Natural killer cell (primary cell): ENCODE measurements around the gene TBC1D9B. TPM values are rescaled to one million over a fixed set of nuclear protein-coding genes. Genes with fewer than 3 reads are reported as not detected.

ENCODE experiments used
- ATAC-seq, 3 donors: fragments of 150-1000 bp in 2 of 3; fragments of 200-7000 bp in 1 of 3; cut with Tn5 transposase; 1 replicate in 1 of 3; 2 replicates in 2 of 3; pipeline ENCODE4 v1.10.0; 2021; ENCODE audit warnings: mild to moderate bottlenecking in 2 of 3, moderate library complexity in 2 of 3
- DNase-seq, 2 donors: peaks; one replicate each; pipeline versions ENCODE4 v3.0.0 to v3.0.0-alpha.2; 2013 to 2021; ENCODE audit warnings: mixed read lengths in 1 of 2
- H3K27ac ChIP-seq: one replicate; pipeline ENCODE4 v1.5.1; 2013; ENCODE audit warnings: mild to moderate bottlenecking, low read length
- H3K27me3 ChIP-seq: one replicate; pipeline ENCODE4 v1.6.1; 2013; ENCODE audit warnings: low read length; ENCODE audit not compliant: control insufficient read depth, insufficient read depth
- H3K36me3 ChIP-seq: one replicate; pipeline ENCODE4 v1.6.1; 2013; ENCODE audit warnings: low read length; ENCODE audit not compliant: control insufficient read depth, insufficient read depth
- H3K4me1 ChIP-seq: one replicate; pipeline ENCODE4 v1.6.1; 2013; ENCODE audit warnings: low read length; ENCODE audit not compliant: control insufficient read depth, insufficient read depth
- H3K4me3 ChIP-seq: one replicate; pipeline ENCODE4 v1.5.1; 2013; ENCODE audit warnings: low read length
- H3K9me3 ChIP-seq: one replicate; pipeline ENCODE4 v1.6.1; 2013; ENCODE audit warnings: low read length; ENCODE audit not compliant: control insufficient read depth, insufficient read depth
- H3K27ac Mint-ChIP-seq, 2 donors: one replicate each; pipeline ENCODE4 v1.8.0; 2022; ENCODE audit warnings: mild to moderate bottlenecking in 2 of 2, mixed read lengths in 2 of 2, moderate library complexity in 1 of 2
- H3K27me3 Mint-ChIP-seq, 2 donors: one replicate each; pipeline ENCODE4 v1.8.0; 2022; ENCODE audit warnings: low read depth in 2 of 2, mixed read lengths in 2 of 2
- H3K36me3 Mint-ChIP-seq: one replicate; pipeline ENCODE4 v1.8.0; 2022; ENCODE audit warnings: mixed read lengths
- H3K4me1 Mint-ChIP-seq, 2 donors: one replicate each; pipeline ENCODE4 v1.8.0; 2022; ENCODE audit warnings: mixed read lengths in 2 of 2
- H3K4me3 Mint-ChIP-seq: one replicate; pipeline ENCODE4 v1.8.0; 2022; ENCODE audit warnings: mild to moderate bottlenecking, moderate library complexity, mixed read lengths
- H3K9me3 Mint-ChIP-seq, 2 donors: one replicate each; pipeline ENCODE4 v1.8.0; 2022; ENCODE audit warnings: mixed read lengths in 2 of 2
- WGBS: methylation state at CpG from one replicate; pipeline ENCODE4 v1.1.7; 2013; ENCODE audit warnings: missing lambda C conversion rate; ENCODE audit not compliant: insufficient coverage; 5-methylcytosine and 5-hydroxymethylcytosine counted together
- intact Hi-C: fragments of 100-400 bp; cut with micrococcal nuclease; formaldehyde crosslinking; loops from one replicate; pipeline ENCODE4 v1.14.2; 2022
- total RNA-seq, 4 donors: library from RNA; stranded (reverse); fragments of 120-200 nt in 1 of 4; gene quantifications; one replicate each; pipeline versions ENCODE4 v1.2.3 to v1.2.4, GENCODE V29; 2013 to 2022
- TF ChIP-seq, protein P1 (sequence below): fragments of 200-600 bp; IDR thresholded peaks from one replicate; pipeline ENCODE4 v1.8.0; 2022; ENCODE audit warnings: antibody characterized with exemption

The TBC1D9B gene
- total RNA-seq, 3 donors from 2014 or later (not counting 1 experiment from before 2014, with no cell fraction given) = 102 to 115 (median 113) TPM

DNA sequence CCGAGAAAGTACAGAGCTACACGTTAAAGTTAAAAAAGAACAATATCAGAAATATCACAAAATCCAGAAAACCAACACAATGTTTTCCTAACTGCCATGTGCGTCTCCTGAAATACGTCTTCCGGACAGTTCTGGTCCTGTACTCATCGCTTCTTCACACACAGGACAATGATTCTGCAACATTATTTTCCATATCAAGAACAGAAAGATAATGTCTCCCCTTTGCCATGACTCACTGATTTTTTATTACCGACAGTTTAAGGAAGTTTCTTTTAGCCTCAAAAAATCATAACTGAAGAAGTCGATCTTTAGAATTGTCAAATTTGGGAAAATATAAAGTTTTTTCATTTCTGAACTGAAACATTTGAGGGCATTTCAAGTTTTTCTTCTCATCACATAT lies 2.5 kb downstream of the TBC1D9B start:
- peak overlapping the region in 1 of 2 donors; percentile 68 for H3K27ac Mint-ChIP-seq
- 81% methylated on average over 8 of the region's 8 CpGs for WGBS
- H3K4me3 Mint-ChIP-seq = no peak overlapping the region

DNA sequence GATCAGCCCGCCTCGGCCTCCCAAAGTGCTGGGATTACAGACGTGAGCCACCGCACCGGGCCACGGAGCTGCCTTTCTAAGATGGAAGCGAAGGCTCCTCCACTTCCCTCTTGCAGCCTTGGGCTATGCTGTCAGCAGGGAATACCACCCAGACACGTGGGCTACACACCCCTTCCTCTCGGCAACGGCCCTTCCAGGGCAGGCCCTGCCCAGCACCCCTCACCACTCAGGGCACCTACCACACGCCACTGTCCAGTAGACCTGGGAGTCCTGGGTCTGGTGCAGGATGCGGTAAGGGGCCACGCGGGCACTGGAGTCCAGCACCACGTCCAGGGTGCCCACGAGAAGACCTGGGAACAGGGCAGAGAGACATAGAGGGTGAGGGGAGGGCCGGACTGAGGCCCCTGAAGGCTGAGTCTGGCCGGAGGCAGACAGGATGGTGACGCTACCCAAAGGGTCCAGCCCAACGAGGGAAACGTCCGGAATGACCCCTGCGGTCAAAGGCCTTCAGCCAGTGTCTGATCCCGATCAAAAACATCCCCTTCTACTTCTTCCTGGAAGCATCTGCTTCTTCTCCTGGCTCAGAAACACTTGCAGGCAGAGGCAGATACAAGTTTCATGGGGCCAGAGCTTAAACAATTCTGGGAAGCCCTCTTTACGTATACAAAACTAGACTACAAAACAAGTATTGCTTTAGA lies 3.1 kb downstream of the TBC1D9B start:
- no peak for DNase-seq
- H3K4me1 Mint-ChIP-seq = peaks cover 10 to 27% of the 10 kb centered on the region in 2 donors
- no peak overlapping the region for H3K27ac Mint-ChIP-seq
- no peak overlapping the region for H3K27ac ChIP-seq
- H3K4me1 ChIP-seq = peaks cover 23% of the 10 kb centered on the region
- no peaks in the 10 kb centered on the region for H3K9me3 Mint-ChIP-seq
- H3K4me3 Mint-ChIP-seq = no peak overlapping the region
- intact Hi-C loops = no loop called here
- H3K4me3 ChIP-seq = no peak overlapping the region
- peaks cover 16% of the 10 kb centered on the region for H3K36me3 ChIP-seq
- 96% methylated on average over 25 of the region's 25 CpGs for WGBS
- no peaks in the 10 kb centered on the region for H3K27me3 ChIP-seq
- H3K9me3 ChIP-seq = no peaks in the 10 kb centered on the region
- H3K27me3 Mint-ChIP-seq = no peaks in the 10 kb centered on the region
- ATAC-seq = no peak
- no peaks in the 10 kb centered on the region for H3K36me3 Mint-ChIP-seq
- TF ChIP-seq, protein P1, sequence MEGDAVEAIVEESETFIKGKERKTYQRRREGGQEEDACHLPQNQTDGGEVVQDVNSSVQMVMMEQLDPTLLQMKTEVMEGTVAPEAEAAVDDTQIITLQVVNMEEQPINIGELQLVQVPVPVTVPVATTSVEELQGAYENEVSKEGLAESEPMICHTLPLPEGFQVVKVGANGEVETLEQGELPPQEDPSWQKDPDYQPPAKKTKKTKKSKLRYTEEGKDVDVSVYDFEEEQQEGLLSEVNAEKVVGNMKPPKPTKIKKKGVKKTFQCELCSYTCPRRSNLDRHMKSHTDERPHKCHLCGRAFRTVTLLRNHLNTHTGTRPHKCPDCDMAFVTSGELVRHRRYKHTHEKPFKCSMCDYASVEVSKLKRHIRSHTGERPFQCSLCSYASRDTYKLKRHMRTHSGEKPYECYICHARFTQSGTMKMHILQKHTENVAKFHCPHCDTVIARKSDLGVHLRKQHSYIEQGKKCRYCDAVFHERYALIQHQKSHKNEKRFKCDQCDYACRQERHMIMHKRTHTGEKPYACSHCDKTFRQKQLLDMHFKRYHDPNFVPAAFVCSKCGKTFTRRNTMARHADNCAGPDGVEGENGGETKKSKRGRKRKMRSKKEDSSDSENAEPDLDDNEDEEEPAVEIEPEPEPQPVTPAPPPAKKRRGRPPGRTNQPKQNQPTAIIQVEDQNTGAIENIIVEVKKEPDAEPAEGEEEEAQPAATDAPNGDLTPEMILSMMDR = no peak

More for the DNA sequence above, 2.5 kb downstream of the TBC1D9B start:
- intact Hi-C loops = no loop called here
- peaks cover 10 to 27% of the 10 kb centered on the region in 2 donors for H3K4me1 Mint-ChIP-seq
- H3K27ac ChIP-seq = no peak overlapping the region
- TF ChIP-seq, protein P1 = no peak
- DNase-seq (no peak), ATAC-seq (no peak)
- H3K36me3 Mint-ChIP-seq = no peaks in the 10 kb centered on the region
- H3K9me3 Mint-ChIP-seq = no peaks in the 10 kb centered on the region
- H3K9me3 ChIP-seq = no peaks in the 10 kb centered on the region
- peaks cover 16% of the 10 kb centered on the region for H3K36me3 ChIP-seq
- no peaks in the 10 kb centered on the region for H3K27me3 Mint-ChIP-seq
- peaks cover 23% of the 10 kb centered on the region for H3K4me1 ChIP-seq
- no peak overlapping the region for H3K4me3 ChIP-seq
- H3K27me3 ChIP-seq = no peaks in the 10 kb centered on the region

DNA sequence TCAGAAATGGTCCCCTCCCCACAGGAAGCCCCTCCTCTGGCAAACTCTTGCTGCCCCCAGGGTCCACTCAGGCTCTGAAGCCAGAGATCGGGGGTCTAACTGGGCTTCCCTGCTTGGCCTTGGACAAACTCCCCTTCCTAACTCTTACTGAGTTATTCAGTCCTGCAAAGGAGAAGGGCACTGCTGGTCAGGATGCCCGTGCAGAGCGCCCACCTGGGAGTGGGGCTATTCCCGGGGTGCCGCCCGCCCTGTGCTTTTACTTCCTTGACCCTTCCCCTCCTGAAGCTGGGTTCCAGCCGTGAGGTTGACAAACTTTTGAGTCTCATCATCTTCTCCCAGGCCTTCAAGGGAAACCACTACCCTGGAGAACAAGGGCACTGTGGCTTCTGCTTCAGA lies 4.9 kb downstream of the TBC1D9B start:
- no peak overlapping the region for H3K4me3 ChIP-seq
- H3K27me3 Mint-ChIP-seq = no peaks in the 10 kb centered on the region
- 99% methylated on average over 7 of the region's 7 CpGs for WGBS
- no peak overlapping the region for H3K4me3 Mint-ChIP-seq
- H3K36me3 Mint-ChIP-seq = no peaks in the 10 kb centered on the region
- no peaks in the 10 kb centered on the region for H3K9me3 Mint-ChIP-seq
- peaks cover 13% of the 10 kb centered on the region for H3K4me1 ChIP-seq
- no peak overlapping the region for H3K27ac ChIP-seq
- DNase-seq (no peak), ATAC-seq (no peak)
- peak overlapping the region in 1 of 2 donors; percentile 33 for H3K27ac Mint-ChIP-seq
- no peaks in the 10 kb centered on the region for H3K9me3 ChIP-seq
- H3K27me3 ChIP-seq = no peaks in the 10 kb centered on the region
- peaks cover 10 to 21% of the 10 kb centered on the region in 2 donors for H3K4me1 Mint-ChIP-seq
- peaks cover 26% of the 10 kb centered on the region for H3K36me3 ChIP-seq
- intact Hi-C loops = no loop called here
- TF ChIP-seq, protein P1 = no peak
